LNCaP clone FGC (cell line): Measurements from ENCODE around the gene TRAM2.

Experiments used
- DNase-seq: peaks from one replicate; pipeline ENCODE4 v3.0.0-alpha.2; 2011; ENCODE audit warnings: low read depth
- H3K4me3 ChIP-seq: 2 replicates; pipeline ENCODE4 v1.5.1; 2011; ENCODE audit warnings: mild to moderate bottlenecking, low read depth, low read length, control low read depth
- CTCF ChIP-seq: IDR thresholded peaks from 2 replicates; pipeline ENCODE4 v1.5.1; 2012; ENCODE audit warnings: mild to moderate bottlenecking; ENCODE audit not compliant: control insufficient read depth, insufficient read depth; ENCODE audit errors: extremely low read depth

TRAM2 gene

GRCh38 chr6:52616059-52616690 is 39.3 kb upstream of the TRAM2 start:
- no peak overlapping the region for H3K4me3 ChIP-seq
- DNase-seq: no peak
- no peak for TF ChIP-seq CTCF

- no peak for TF ChIP-seq CTCF
- DNase-seq: no peak
- no peak overlapping the region for H3K4me3 ChIP-seq
Measured at GRCh38 chr6:52612336-52613054, 35.6 kb upstream of the TRAM2 start.

GRCh38 chr6:52611833-52612232 is 35.0 kb upstream of the TRAM2 start:
- DNase-seq: no peak
- no peak overlapping the region for H3K4me3 ChIP-seq
- TF ChIP-seq CTCF: no peak

GRCh38 chr6:52610745-52611355 is 34.0 kb upstream of the TRAM2 start:
- H3K4me3 ChIP-seq: no peak overlapping the region
- TF ChIP-seq CTCF: no peak
- no peak for DNase-seq

GRCh38 chr6:52610011-52610410 is 33.2 kb upstream of the TRAM2 start:
- no peak for TF ChIP-seq CTCF
- DNase-seq: no peak
- H3K4me3 ChIP-seq: no peak overlapping the region

GRCh38 chr6:52605610-52606185 is 28.8 kb upstream of the TRAM2 start:
- H3K4me3 ChIP-seq: no peak overlapping the region
- no peak for TF ChIP-seq CTCF
- no peak for DNase-seq
